GM19395 (cell line): ENCODE data around the gene BTD.

Experiments
- ATAC-seq: cut with Tn5 transposase; IDR thresholded peaks from one replicate; pipeline ENCODE4 v1.9.1; 2021; ENCODE audit warnings: mild to moderate bottlenecking, moderate library complexity; ENCODE audit not compliant: unreplicated experiment

BTD gene

GRCh38 chr3:15635121-15635661, 33.6 kb downstream of the BTD start:
- ATAC-seq = no peak

- no peak for ATAC-seq
These were observed 34.6 kb downstream of the BTD start for GRCh38 chr3:15636028-15636709.

- ATAC-seq = no peak
These were observed 35.8 kb downstream of the BTD start for GRCh38 chr3:15637131-15637951.

GRCh38 chr3:15638193-15638890, 36.8 kb downstream of the BTD start:
- no peak for ATAC-seq

- ATAC-seq = no peak
These were observed 37.3 kb downstream of the BTD start for GRCh38 chr3:15638891-15639262.

- ATAC-seq = no peak
These were observed 43.7 kb downstream of the BTD start for GRCh38 chr3:15645246-15645645.

GRCh38 chr3:15645740-15646501, 44.4 kb downstream of the BTD start:
- no peak for ATAC-seq

- peak; percentile 18 for ATAC-seq
These were observed 45.4 kb downstream of the BTD start for GRCh38 chr3:15646851-15647511.

GRCh38 chr3:15647611-15648167, 46.1 kb downstream of the BTD start:
- ATAC-seq = peak; percentile 92

- no peak for ATAC-seq
These were observed 47.8 kb downstream of the BTD start for GRCh38 chr3:15649341-15649740.

GRCh38 chr3:15649858-15650257, 48.3 kb downstream of the BTD start:
- ATAC-seq = no peak

- no peak for ATAC-seq
These were observed 49.9 kb downstream of the BTD start for GRCh38 chr3:15651396-15651795.

- ATAC-seq = no peak
These were observed 51.8 kb downstream of the BTD start for GRCh38 chr3:15653321-15653720.

- ATAC-seq = no peak
These were observed 52.6 kb downstream of the BTD start for GRCh38 chr3:15654127-15654526.

- no peak for ATAC-seq
These were observed 53.3 kb downstream of the BTD start for GRCh38 chr3:15654891-15655290.

- no peak for ATAC-seq
These were observed 54.8 kb downstream of the BTD start for GRCh38 chr3:15656342-15656741.

GRCh38 chr3:15657016-15657415, 55.5 kb downstream of the BTD start:
- ATAC-seq = no peak

- no peak for ATAC-seq
These were observed 57.9 kb downstream of the BTD start for GRCh38 chr3:15659254-15659975.
